TTC549 (cell line): ENCODE data around the gene GART.
"Not testable (repeated sequence)": the region's sequence is repeated elsewhere in the genome, so short reads cannot be mapped to it uniquely, and the experiment has no call there.

Source experiments
- FAIRE-seq: peaks from 2 replicates; lab custom pipeline; 2012; peaks lifted over from hg19 to GRCh38; lab: Jason Lieb, UNC

Gene GART

GRCh38 chr21:33511639-33512038, 30.3 kb downstream of the GART start:
- FAIRE-seq, result no peak

- no peak for FAIRE-seq
Observed at GRCh38 chr21:33510826-33511225, 31.1 kb downstream of the GART start.

GRCh38 chr21:33507003-33507402, 34.9 kb downstream of the GART start:
- FAIRE-seq, result not testable (repeated sequence)

GRCh38 chr21:33505833-33506232, 36.1 kb downstream of the GART start:
- FAIRE-seq, result no peak

GRCh38 chr21:33496345-33496744, 45.6 kb downstream of the GART start:
- no peak for FAIRE-seq

GRCh38 chr21:33495743-33496142, 46.2 kb downstream of the GART start:
- FAIRE-seq, result no peak

- no peak for FAIRE-seq
Observed at GRCh38 chr21:33493756-33494155, 48.2 kb downstream of the GART start.

- FAIRE-seq, result no peak
Observed at GRCh38 chr21:33492571-33492970, 49.3 kb downstream of the GART start.

- FAIRE-seq, result no peak
Observed at GRCh38 chr21:33491373-33492102, 50.4 kb downstream of the GART start, which contains the start of gene DNAJC28. DNAJC28 (minus strand) TSS chr21:33491716; CDS start chr21:33489393, 2,323 bp downstream.

GRCh38 chr21:33490991-33491372, 50.9 kb downstream of the GART start:
- no peak for FAIRE-seq

GRCh38 chr21:33488936-33489335, 53.0 kb downstream of the GART start:
- FAIRE-seq, result no peak

- no peak for FAIRE-seq
Observed at GRCh38 chr21:33487996-33488395, 53.9 kb downstream of the GART start.

GRCh38 chr21:33481314-33481943, 60.5 kb downstream of the GART start:
- no peak for FAIRE-seq

GRCh38 chr21:33480481-33481103, 61.3 kb downstream of the GART start:
- no peak for FAIRE-seq

GRCh38 chr21:33479679-33480480, 62.0 kb downstream of the GART start, which contains the start of gene TMEM50B:
TMEM50B (minus strand) TSS chr21:33479974; CDS start chr21:33468885, 11,089 bp downstream.
- FAIRE-seq, result no peak

GRCh38 chr21:33478935-33479678, 62.8 kb downstream of the GART start:
- no peak for FAIRE-seq

- FAIRE-seq, result no peak
Observed at GRCh38 chr21:33478182-33478581, 63.7 kb downstream of the GART start.

GRCh38 chr21:33477066-33477465, 64.9 kb downstream of the GART start:
- FAIRE-seq, result no peak

GRCh38 chr21:33473344-33473743, 68.6 kb downstream of the GART start:
- no peak for FAIRE-seq

GRCh38 chr21:33470701-33471100, 71.2 kb downstream of the GART start:
- FAIRE-seq, result no peak

- FAIRE-seq, result not testable (repeated sequence)
Observed at GRCh38 chr21:33469183-33469582, 72.7 kb downstream of the GART start.
